GF-D8 (cell line): ENCODE data around the gene ZDHHC8.

ENCODE experiments used
- DNase-seq: peaks from one replicate; lab custom pipeline; 2025; lab: John Stamatoyannopoulos, UW

ZDHHC8 gene

DNA sequence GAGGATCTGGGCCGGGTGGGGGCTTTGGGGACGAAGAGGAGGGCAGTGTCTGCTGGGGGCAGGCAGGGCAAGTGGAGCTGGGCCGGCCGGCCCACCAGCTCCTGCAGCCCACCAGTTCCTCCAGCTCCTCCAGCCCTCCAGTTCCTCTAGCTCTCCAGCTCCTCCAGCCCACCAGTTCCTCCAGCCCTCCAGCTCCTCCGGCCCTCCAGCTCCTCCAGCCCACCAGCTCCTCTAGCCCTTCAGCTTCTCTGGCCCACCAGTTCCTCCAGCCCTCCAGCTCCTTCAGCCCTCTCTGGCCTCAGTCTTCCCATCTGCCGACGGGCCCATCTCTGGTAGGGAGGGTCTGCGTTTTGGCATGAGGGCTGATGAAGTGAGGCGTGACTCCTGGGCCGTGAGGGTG lies 28.4 kb downstream of the ZDHHC8 start:
- no peak for DNase-seq

DNA sequence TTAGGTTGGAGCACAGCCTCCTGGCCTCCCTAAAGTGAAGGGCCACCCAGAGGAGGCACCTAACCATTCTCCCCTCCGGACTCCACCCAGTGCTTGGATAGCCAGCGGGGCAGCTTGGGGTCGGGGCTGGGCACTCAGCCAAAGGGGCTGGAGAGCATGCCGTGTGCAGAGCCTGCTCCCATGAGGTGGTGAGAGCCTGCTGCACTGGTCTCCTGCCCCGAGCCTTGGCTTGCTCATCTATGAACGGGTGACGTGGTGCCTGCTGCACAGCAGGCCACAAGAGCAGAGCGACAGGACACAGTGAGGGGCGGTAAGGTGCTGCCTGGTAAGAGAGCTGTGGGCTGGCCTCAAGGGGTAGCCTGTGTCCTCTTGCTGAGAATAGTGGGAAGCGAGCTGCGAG lies 33.3 kb downstream of the ZDHHC8 start:
- no peak for DNase-seq

DNA sequence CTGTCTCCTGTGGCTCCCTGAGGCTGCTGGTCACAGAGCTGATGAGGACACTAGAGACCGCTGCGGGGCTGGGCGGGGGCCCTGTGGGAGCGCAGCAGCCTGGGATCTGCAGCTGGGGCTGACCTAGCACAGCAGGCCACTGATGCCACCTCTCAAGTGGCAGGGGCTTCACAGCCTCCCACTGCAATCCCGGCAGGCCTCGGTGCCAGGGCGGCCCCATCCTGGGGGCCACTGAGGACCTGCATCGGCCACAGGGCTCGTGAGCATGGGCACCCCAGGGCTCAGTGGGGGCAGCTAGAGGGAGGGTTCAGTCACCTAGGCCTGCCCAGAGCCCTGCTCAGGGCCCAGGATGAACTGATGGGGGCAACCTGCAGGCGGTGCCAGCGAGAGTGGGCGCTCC lies 33.8 kb downstream of the ZDHHC8 start:
- DNase-seq = no peak

DNA sequence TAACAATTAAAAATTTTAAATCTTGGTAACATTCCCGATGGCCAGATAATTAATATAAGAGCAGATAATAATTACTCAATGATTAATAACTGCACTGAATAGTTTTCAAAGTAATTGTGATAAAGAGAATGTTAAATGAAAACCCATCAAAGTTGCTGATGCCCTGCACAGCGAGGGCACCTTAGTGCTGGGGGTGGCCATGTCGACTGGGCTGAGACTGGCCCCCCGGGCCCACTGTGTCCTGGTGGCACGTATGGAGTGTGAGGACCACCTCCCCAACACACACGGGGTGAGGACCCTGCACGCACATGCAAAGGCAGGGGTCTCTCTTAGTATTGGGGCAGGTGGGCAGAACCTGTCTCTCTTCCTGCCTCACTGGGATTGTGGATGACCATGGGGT lies 34.3 kb downstream of the ZDHHC8 start:
- no peak for DNase-seq

DNA sequence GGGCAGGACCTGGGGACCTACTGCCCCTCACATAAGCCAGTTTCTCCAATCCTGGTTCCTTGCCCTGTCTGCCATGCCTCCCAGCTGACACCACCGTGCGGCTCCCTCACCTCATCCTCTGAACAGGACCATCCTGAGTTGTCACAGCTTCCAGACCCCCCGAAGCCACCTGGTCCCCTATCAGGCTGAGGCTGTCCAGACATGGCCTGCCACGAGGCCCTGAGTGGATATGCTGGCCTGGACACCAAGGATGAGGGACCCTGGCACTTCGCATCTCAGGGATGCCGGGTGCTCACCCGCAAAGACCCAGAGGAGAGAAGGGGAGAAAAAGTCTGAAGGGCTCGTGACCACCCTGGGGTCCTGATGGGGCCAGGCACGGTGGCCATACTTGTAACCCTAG lies 35.1 kb downstream of the ZDHHC8 start:
- DNase-seq = no peak

DNA sequence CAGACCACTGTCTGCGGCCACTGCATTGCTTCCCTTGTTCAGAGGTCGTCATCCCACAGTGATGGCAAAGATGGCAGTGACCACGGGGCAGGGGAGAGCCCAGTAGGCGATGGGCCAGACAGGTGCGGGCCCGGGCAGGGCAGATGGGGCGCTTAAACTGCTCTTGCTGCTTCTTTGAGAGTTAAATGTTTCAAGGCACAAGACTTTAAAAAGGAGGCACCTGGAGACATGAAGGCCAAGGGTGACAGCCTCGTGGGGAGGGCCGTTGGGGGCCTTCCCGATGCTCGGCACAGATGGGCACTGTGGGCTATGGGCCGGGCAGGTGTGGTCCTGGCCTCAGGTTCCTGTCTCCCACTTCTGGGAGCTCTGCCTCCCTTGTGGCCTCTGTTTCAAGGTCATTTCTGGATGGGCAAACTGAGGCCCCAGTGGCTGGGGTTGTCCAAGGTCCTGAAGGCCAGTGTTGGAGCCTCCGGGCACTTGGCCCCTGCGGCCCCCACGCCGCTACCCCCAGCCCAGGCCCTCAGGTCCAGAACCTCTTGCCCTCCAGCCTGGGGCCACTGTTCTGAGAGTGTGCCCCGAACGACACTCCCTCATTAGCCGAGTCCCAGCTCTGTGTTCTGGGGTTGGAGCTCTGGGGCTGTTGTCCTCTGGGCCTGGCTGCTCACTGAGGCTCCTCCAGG lies 36.2 kb downstream of the ZDHHC8 start:
- no peak for DNase-seq

DNA sequence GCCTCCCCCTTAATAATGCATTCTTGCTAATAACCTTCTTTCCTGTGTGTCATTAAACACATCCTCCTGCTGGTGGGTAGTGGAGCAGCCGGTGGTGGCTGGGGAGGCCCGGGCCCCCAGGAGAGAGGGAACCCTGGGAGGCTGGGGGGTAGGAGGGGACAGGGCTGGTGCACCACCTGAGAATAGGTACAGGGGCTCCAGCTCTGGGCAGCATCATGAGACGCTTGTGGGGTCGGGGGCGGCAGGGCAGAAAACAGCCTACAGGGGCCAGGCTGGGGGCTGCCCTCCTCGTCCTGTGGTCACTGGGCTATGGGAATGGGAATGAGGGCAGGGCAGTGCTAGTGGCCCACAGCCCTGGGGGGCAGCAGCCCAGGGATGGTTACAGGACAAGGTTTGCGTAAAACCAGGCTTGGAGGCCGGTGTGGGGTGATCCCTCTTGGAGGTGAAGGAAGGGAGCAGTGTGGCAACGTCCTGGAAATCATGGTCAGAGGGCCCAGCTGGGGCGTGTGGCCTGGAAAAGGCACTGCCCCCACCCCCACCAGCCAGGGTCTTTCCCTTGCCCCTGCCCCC lies 37.7 kb downstream of the ZDHHC8 start:
- DNase-seq = no peak

DNA sequence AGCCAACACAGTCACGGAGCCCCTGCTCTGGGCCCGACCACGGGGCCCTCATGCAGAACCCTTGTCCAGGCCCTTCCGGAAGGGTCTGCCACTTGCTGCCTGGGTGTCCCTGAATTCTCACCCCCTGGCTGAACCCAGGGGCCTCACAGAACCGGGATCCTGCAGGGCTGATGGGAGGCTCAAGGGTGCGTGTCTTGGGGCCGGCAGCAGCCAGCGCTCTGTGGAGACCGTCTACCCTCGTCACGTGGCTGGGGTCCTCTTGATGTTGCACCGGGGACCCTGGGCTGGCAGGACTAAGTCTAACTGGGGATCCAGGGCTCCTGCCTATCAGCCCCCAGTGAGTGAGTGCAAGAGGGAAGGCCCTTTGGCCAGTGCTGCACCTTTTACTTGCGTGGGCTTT lies 38.6 kb downstream of the ZDHHC8 start:
- no peak for DNase-seq

DNA sequence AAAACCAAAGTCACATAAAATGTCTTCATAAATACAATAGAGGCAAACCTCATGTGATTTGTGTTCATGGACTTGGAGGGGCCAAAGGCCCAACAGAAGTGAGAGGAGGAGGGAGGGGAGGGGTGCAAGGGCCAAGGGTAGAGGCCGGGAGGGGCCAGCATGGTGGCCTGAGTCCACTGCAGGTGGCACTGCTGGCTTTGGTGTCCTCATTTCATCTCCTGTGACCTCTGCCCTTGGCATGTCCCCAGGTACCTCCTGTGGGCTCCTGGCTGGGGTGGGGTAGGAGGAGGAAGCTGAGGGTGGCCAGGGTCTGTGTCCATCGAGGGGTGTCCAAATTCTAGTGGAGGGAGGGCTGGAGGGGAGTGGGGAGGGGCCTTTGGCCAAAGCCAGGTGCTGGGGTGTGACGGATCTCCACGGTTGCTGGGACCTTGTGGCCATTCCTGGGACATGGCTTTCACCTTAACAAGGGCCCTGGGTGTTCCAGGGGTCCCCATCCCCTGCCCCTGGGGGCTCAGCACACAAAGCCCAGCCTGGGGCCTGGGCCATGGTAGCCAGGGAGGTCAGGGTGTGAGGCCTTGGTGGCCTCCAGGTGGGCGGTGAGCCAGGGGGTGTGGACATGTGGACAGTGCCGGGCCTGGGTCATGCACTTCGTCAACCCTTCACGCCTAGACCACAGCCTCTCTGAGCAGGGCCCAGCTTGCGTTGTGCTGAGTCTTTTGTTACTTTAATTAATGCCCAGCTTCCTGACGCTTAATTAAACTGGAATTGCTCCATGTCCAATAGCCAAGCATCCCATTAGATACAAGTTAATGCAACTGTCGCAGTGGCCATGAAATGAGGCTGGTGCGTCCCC lies 39.9 kb downstream of the ZDHHC8 start:
- DNase-seq = no peak

DNA sequence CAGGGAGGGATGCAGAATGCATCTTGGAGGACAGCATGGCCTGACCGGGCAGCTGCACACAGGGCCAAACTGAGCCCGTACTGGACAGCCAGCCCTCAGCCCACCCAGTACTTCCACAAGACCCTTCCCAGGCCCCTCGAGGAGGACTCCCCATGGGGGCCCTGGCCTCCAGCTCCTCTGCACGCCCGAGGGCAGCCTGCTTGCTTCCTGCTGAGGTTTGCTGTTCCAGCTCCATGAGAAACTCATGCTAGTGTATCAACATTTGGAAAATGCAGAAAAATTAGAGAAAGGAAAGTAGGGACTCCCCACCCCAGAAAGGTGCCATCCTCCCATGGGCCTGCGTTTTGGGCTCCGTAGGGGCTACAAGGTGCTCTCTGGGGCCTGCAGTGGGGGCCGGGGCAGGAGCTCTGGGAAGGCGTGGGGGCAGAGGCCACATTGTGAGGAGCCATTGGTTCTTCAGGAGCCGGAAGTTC lies 40.6 kb downstream of the ZDHHC8 start:
- DNase-seq = no peak

DNA sequence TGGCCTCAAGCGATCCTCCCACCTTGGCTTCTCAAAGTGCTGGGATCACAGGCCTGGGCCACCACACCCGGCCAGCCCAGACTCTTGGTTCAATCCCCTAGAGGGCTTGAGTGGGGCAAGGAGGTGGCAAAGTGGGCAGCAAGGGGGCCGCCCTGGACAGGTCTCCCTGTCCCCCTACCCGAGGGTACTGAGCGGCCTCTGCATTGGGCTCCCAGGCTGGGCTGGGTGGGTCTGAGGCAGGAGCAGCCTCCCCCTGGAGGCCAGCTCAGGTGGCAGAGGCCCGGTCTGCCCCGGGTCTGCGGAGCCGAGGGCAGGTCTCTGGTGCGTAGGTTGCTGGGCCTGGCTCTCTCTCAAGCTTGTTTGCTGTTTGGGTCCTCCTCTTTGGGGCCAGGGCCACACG lies 41.6 kb downstream of the ZDHHC8 start:
- DNase-seq = no peak

DNA sequence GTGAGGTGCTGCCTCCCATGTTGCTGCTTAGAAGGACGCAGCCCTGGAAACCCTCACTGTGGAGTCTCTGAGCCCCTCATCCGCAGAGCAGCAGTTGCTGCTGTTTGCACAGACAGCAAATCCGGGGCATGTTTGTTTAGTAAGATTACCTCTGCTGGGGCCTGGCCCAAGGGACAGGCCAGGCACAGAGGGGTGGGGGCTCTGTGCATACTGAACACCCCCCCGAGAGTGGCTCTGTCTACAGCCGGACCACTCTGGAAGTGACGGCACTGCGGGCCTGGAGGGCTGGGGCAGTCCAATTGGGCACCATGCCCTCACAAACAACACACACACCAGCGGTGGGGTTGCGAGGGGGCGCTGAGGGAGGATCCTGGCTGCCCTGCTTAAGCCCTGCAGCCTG lies 42.2 kb downstream of the ZDHHC8 start:
- DNase-seq = no peak

DNA sequence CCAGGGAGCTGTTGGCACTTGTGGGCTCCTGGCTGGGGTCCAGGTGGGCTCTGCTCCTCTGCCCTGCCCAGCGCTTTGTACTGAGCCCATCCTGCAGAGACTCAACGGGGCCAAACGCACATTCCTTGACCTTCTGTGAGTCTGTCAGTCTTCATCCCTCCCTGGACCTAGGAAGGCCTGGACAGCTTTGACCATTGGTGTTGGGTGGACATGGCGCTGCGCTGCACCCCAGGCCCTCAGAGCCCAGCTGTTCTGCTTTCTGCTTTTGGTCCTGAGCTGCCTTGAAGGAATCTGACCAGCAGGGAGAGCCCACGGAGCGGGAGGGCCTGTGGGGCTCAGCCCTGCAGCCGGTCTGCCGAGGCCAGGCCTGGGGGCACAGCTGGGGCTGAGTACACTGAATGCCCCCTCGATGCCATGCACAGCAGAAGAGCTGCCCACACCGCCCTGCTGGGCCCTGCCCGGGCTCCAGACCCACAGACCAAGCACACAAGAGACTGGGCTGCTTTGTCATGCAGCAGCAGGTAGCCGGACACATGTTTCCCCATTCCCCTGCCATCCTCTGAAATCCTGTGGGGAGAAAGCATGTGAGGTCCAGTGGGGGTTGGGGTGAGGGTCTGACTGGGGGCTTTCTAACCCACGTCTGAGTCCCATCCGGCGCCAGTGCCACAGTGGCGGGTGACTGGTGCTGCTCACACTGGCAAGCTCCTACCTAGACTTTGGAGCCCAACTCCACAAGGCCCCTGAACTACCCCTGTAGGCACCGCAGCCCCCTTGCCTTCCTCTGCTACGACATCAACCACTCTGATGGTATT lies 43.4 kb downstream of the ZDHHC8 start:
- no peak for DNase-seq

DNA sequence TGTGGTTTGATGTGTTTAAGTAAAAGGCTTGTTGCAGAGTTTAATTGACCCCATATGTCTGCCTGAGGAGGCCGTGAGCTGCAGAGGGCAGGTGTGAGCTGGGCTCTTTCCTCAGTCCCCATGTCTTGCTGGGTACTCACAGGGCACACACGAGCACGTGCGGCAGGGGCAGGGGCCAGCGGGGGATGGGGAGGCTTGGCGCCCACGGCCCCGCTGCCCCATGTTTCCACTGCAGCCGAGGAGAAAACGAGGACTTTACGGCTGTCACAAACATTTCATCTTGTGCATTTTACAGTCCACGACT lies 43.9 kb downstream of the ZDHHC8 start:
- DNase-seq = no peak

DNA sequence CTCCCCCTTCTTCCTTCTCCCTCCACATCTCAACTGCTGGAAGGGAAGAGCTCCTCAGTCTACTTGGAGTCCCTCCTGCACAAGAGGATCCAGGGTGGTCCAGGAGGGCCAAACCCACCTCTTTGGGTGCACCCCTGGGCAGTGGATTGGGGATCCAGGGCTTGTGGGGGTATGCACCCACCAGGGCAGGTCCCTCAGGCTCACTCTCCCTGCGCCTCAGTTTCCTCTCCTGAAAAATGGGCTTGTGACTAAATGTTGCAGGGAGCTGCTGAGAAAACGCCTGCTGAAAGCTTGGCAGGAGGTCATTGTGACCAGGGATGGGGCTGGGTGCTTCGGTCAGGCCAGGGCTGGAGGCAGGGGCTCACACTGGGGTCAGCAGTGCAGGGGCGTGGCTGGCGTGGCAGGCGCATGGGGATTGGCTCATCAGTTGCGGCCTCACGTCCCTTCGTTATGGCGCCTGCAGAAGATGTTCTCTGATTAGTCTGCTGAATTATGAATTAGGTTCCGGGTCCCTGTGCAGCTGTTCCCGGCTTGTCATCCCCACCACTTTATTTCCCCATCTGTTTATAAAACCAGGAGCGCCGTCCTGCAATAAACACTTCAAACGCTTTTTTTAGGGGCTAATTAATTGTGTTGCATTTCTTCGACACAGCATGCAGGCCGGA lies 44.9 kb downstream of the ZDHHC8 start:
- no peak for DNase-seq

DNA sequence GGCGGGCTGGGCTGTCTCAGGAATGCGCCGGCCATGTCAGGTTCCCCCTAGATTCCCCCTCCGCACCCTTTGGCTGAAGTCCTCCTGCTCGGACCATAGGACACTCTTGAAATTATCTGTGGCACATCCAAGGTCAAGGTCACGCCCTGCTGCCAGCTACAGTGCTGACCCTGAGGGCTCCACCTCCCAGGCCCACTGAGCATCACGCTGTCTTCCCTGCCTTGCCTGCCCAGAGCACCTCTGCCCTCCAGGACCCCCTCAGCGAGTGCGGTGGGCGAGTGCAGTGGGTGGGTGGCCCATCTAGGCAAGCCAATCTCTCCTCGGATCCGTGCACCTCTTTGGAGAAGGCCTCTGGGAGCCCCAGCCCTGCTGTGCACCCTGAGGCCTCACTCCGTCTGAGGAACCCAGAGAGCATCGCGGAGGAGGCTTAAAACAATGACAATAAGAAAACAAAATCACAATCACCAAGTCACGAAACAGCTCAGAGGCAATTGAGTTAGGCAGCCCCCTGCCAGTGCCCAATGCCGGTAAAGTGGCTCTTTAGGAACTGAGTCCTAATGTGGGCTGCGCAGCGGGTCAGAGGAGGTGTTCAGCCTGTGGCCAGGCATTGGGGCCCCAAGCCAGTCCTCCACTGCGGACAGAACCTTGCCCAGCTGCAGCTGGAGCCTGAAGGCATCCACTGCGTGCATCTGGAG lies 45.8 kb downstream of the ZDHHC8 start:
- no peak for DNase-seq

DNA sequence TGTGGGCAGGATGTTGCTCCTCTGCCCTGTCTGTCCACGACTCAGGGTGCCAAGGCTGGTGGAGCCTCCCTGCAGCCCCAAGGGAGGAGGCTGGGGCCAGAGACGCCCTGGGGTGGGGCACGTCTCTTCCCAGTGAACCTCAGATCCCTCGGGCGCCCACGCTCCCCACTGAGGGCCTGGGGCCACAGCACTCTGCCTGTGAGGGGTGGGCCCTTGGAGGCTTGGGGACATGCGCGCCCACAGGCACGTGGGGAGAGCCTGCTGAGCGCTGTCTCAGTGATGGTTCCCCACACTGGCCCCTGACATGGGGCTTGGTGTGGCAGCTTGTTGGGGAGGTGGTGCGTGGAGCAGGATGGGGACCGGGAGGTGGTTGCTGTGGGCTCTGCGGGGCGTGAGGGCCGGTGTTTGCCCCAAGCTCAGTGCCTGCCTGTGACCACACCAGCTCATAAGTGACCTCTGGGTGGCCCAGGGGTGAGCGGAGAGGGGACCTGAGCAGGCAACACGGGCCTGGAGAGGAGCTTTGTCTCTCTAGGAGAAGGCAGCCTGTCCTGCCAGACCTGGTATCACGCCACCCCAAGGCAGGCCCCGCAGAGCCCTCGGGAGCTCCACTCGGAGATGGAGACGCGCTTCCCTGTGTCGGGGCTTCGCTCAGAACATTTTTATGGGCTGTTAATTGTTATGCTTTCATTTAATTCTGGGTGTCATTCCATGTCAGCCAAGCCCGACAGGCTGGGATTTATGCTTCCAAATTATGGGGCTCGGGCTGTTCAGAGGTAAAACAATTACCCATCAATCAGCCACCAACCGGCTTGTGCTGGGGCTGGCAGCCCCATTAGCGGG lies 46.7 kb downstream of the ZDHHC8 start:
- no peak for DNase-seq

DNA sequence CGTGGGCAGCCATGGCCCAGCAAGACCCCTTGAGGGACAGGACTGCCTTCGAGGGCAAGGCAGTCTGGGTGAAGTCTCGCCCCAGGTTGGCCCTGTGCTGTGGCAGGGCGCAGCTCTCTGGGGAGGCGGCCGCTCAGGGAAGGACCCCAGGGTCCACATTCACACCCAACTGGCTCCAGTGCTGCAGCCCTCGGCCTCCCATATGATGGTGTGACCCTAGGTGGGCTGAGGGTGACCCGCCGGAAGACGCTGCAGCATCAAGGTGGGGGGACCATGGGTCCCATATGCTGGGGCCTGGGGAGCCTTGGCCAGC lies 47.3 kb downstream of the ZDHHC8 start:
- no peak for DNase-seq

DNA sequence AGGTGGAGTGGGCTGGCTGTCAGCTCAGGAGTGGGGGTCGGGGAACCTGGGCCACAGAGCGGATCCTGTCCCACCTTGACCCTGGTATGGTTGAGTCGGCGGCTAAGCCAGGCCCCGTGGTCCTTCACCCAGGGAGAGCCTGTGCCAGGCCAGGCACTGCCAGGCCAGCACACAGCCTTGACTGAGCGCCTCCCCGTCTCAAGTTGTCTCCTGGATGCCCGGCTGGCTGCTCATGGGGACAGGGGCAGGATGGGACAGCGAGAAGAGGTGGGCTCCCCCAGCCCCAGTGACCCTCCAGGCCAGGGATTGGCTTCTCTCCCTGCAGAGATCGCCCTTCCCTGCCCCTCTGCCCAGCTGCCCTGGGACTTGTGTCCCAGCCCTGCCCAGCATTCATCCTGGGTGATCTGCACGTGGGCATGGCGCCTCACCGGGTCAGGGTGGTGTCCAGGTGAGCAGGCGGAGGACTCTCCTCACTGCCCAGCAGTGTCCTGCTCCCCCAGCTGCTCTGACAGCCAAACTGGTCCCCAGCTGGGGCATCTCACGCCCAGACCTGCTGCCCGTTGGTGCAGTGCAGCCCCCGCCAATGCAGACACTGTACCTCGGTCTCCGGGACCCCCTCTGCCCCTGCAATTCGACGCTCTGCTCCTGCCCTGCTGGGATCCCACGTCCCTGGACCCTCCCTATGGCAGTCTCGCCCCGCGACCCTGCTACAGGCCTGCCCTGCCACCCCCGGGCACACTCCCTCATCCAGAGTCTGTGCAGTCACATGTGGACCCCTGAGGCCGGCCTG lies 48.0 kb downstream of the ZDHHC8 start:
- DNase-seq = no peak

DNA sequence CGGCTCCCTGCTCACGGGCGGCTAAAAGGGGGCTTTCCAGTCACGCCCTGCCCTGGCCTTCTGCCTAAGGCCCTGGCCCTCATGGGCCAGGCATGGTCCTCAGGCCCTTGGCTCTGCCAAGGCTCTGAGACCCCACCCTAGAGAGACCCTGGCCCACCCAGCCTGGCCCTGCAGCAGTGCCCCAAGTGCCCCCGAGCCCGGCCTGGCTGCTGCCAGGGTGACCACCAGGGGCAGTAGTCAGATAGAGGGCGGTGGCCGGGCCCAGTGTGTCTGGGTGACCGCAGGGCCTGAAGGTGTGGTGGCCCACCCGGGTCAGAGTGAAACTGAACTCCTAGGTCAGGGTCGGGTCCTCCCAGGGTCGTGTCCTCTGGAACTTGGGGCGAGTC lies 48.6 kb downstream of the ZDHHC8 start:
- no peak for DNase-seq
